Activated T-cell treated with anti-CD3 and anti-CD28 coated beads for 48 hours (primary cell): Measurements from ENCODE around the gene RSRP1.
"Not testable (repeated sequence)": the region's sequence is repeated elsewhere in the genome, so short reads cannot be mapped to it uniquely, and the experiment has no call there.

ENCODE experiments used
- DNase-seq: peaks from one replicate; pipeline ENCODE4 v3.0.0-alpha.2; 2020; ENCODE audit warnings: low read depth

RSRP1 gene, protein sequence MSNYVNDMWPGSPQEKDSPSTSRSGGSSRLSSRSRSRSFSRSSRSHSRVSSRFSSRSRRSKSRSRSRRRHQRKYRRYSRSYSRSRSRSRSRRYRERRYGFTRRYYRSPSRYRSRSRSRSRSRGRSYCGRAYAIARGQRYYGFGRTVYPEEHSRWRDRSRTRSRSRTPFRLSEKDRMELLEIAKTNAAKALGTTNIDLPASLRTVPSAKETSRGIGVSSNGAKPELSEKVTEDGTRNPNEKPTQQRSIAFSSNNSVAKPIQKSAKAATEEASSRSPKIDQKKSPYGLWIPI

DNA sequence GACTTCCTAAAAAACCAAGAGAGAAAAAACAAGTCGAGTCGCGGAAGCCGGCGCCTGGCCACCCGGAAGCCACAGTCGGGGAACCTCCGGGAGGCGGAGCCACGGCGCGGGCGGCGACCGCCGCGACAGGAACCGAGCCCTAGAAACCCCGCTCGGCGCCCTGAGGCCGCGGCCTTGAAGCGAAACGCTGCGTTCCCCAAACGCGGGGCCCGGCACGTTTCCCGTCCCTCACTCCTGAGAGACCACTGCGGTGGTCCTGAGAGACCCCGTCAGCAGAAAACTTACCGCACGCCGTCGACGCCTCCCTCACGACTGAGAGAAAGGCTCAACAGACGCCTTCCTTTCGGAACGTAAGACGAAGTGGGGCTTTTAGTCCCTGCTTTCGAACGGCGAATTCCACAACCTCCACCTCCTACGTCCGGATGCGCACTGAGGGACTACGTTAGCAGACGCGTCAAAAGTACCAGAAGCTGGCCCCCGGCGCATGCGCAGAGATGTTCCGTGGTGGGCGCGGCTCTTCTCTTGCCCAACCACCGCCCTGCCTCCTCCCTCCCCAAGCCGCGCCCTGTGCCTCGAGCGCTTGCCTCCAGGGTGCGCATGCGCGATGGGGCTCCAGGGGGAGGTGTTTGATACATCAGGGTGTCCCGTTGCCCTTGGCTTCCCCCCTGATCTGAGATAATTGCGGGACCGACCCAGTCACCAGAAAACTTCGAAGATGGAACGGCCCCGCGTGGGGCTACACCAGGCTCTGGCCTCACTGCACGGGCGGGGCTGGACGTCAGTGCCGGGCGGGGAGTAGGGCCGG is at the start of gene RSRP1:
RSRP1 (minus strand) TSS at position 431 of the 805 bp plus-strand sequence. CDS start 491 bp downstream, outside the sequence.
- DNase-seq: peak; percentile 99

DNA sequence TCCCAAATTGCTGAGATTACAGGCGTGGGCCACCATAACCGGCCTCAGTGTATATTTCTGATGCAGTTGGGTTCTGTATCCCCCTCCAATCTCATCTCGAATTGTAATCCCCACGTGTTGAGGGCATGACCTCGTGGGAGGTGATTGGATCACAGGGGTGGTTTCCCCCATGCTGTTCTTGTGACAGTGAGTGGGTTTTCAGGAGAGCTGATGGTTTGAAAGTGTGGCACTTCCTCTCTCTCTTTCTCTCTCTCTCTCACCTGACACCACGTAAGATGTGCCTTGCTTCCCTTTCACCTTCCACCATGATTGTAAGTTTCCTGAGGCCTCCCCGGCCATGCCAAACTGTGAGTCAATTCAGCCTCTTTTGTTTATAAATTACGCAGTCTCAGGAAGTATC is 49.2 kb upstream of the RSRP1 start:
- not testable (repeated sequence) for DNase-seq

DNA sequence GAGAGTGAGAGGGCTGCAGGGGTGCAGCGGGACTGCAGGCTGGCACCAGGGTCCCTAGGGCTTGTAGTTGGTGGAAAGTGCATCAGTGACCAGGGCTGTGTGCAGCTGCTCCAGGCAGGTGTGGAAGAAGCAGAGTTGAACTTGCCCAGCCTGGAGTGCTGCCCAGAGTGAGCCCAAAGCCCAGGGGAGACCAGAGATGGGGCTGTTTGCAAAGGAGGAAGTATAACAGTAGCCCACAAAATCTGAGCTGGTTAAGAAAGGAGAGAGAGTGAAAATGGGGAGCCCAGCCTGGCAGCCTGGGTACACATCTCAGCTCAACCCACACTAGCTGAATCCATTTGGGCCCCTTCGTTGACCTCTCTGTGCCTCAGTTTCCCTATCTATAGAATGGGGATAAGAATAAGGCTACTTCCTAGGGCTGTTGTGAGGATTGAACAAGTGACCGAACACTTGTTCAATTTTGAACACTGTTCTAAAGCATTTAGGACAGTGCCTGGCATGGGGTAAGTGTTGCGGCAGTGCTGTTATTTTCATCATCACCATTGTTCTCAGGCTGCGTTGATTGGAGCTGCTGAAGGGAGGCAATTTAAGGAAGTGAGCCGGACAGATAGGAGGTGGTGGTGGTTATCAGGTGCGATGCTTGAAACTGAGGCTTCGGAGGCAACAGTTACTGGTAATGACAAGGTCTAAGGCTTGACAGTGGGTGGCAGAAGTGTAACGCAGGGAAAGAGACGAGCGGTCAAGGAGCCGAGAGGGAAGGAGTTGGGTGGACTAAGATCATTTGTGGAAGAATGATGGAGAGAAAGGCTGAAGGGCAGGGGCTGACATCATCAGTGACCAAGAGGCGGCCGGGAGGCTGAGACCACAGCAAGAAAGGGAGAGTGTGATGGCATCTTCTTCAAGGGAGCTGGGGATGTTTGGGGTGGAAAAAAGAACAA is 47.9 kb upstream of the RSRP1 start:
- DNase-seq: not testable (repeated sequence)

DNA sequence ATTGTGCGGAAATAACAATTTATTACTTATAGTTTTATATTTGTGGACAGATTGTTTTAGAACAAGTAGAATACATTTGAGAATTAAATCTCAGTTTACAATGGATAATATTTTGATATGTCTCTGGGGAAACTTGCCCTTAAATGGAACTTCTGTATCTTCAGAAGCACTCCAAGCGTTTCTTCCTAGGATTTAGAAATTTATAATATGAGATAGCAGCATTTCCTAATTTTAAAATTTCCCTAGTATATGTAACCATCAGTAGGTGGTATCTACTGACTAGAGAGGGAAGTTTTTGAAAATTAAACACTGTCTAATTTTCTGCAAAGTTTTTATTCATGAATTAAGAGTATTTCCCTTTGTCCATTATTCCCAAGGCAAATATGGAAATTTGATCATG is 46.2 kb upstream of the RSRP1 start:
- not testable (repeated sequence) for DNase-seq

DNA sequence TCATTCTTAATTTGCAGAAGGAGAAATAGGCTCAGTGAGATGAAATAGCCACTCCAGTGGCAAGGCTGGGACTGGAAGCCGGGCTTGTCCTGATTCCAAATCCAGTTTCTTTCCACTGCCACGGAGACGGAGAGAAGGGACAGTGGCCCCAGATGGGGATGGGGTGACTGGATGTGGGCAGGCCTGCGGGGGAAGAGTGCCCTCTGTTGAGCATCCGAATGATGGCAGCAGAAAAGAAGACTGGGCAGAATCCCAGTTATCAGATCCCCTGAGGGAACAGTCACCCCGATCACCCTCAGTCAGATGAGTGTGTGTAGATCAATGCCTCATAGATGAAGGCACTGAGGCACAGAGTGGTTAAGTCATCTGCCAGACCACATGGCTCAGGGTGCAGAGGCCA is 42.8 kb upstream of the RSRP1 start:
- DNase-seq: not testable (repeated sequence)

DNA sequence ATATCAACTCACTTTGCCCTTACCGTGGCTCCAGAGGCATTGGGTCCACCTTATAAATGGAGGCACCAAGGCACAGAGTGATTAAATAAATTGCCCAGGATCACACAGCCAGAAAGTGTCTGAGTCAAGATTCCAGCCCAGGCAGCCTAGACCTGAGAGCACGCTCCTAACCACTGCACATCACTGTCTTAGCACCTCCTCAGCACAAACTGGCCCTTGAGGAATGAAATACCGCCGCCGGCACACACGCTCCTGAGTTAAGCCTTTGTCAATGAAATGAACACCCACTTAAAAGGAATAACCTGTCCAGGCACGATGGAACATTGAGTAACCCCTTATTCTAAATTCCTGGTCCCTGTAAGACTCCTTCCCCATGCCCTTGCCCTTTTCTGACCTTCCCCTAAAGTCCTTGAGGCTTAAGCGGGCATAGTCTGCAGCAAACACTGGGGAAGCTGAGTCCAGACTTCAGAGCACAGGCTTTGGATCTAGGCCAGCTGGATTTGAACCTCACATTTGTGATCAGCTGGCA is 41.4 kb upstream of the RSRP1 start:
- DNase-seq: not testable (repeated sequence)

DNA sequence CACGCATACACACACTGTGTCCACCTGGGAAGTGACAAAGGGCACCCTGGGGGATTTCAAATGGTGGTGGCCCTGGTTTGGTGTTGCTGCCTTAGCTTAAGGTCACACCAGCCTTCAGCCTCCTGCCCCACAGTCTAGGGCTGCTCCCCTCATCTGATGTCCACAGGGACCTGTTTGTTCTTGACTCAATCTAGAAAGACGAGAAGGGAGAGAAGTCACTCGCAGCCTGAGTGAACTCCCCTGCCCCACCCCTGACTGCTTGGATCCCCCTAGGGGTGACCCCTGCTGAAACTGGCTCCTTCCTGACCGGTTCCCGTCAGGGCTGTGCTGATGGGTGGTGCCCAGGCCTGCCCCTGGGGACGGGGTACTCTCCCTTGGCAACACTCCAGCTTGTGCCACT is 39.9 kb upstream of the RSRP1 start:
- not testable (repeated sequence) for DNase-seq

DNA sequence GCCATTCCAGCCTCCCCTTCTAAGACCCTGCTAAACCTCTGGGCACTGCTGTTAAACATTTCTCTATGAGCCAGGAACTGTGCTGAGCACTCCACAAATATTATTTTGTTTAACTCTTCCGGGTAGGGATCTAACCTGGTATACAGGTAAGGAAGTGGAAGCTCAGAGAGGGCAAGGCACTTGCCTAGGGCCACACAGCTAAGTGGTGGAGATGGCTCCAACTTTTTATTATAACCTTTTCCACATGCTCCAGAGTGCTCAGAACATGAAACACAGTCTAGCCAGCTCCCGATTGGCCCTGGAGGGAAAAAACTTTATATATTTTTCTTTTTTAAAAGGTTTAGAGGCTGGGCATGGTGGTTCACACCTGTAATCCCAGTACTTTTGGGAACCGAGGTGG is 38.6 kb upstream of the RSRP1 start:
- not testable (repeated sequence) for DNase-seq

DNA sequence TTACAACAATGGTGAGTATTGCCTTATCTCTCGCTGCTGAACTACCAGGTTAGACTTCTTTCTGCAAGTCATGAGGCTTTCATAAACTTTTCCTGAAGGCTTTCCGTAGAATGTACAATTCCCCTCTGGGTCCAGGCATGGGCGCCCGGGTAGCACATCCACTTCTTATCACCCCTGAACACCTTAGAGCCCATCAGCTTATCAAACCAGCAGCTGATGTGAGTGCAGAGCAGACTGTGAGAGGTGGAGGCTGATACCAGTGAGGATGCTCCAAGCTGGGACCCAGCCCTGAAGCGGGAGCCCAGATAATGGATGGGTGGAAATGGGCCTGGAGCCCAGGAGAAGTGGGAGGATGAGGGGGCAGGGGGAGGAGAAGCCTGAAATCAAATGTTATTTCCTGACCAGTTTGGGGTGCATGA is 32.4 kb upstream of the RSRP1 start:
- not testable (repeated sequence) for DNase-seq

DNA sequence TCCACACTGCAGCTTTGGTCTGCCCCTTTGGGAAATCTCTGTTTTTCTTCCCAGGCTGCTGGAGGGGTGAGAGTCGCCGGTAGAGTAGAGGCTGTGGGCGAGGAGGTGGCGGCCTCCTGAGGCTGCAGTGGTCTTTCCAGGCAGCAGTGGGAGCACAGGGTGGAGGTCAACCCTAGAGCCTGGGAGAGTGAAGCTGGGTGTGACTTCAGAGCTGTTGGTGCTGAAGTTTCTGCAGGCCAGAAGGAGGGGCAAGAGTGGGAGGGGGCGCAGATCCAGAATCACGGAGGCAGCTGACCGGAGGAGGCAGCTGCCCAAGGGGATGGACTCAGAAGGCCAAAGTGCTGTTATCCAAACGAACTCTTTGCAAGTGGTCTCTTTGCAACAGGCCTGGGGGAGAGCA is 31.5 kb upstream of the RSRP1 start:
- not testable (repeated sequence) for DNase-seq

DNA sequence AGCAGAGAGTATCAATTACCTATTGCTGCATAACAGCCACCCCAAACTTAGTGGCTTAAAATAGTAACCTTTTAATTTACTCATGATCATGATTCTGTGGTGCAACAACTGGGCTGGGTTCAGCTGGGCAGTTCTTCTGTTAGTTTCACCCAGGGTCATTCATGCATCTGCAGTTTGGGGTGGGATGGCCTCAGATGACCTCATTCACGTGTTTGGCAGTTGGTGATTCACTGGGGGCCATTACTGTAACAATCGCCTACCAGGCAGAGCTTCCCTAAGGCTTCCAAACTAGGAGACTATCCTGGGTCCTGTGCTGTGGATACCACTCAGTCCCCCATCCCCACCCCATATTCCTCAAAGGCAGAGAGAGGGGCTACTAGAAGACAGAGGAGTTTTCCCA is 31.1 kb upstream of the RSRP1 start:
- not testable (repeated sequence) for DNase-seq

DNA sequence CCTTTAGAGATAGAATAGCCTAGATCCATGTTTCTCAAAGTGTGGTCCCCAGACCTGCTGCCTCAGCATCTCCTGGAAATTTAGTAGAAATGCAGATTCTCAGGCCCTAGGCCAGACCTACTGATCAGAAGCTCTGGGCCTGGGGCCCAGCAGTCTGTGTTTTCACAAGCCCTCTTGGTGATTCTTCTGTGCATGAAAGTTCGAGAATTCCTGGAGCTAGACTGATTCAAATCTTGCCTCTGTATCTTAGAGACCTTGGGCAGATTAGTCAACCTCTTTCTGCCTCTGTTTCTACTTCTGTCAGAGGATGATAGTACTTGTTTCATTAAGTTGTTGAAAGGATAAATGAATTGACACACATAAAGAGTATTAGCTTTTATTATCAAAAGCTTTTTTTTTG is 30.0 kb upstream of the RSRP1 start:
- DNase-seq: not testable (repeated sequence)

DNA sequence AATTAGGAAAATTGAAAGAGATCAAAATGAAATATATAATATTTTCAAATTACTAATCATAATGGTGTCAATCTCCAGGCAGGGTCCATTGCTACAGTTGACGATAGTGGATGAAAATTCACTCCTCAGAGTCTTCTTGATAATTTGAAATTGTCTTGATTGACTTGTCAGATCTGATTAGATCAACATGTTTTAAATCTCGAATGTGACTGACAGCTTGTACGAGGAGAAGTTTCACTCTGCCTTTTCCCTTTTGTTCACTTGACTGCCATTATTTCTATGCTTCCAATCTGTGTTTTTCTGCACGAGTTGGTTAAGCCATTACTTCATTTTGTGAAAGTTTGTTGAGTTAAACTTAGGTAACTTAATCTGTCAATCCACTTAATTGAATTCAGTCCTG is 28.4 kb upstream of the RSRP1 start:
- DNase-seq: not testable (repeated sequence)

DNA sequence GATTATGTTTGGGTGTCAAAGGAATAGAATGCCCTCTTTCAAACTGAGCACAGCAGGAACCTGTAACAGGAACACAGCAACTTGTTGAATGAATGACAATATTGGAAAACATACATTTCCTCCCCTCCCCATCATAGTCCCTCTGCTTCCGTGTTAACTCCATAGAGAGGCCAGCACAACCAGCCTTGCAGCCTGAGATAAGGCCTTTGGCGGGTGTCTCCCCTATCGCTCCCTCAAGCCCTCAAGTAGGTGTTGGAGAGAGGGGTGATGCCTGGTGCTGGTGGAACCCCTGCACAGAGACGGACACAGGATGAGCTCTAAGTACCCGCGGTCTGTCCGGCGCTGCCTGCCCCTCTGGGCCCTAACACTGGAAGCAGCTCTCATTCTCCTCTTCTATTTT is 25.0 kb upstream of the RSRP1 start, which contains the start of gene RHD:
RHD (plus strand) TSS at position 272 of the 400 bp plus-strand sequence; CDS start at position 311, 39 bp downstream.
- DNase-seq: not testable (repeated sequence)

DNA sequence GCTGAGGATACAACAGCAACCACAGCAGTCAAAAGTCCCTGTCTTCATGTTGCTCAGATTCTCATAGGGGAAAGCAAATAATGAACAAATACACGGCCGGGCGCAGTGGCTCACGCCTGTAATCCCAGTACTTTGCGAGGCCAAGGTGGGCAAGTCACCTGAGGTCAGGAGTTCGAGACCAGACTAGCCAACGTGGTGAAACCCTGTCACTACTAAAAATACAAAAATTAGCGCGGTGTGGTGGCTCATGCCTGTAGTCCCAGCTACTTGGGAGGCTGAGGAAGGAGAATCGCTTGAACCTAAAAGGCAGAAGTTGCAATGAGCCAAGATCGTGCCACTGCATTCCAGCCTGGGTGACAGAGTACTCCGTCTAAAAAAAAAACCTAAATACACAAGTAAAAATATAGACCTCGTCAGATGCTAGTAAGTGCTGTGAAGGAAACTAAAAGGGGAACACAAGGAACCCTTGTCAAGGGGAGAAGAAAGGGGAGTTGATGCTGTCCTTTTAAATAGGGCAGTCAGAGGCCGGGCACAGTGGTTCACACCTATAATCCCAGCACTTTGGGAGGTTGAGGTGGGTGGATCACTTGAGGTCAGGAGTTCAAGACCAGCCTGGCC is 21.0 kb upstream of the RSRP1 start:
- DNase-seq: peak; percentile 5

DNA sequence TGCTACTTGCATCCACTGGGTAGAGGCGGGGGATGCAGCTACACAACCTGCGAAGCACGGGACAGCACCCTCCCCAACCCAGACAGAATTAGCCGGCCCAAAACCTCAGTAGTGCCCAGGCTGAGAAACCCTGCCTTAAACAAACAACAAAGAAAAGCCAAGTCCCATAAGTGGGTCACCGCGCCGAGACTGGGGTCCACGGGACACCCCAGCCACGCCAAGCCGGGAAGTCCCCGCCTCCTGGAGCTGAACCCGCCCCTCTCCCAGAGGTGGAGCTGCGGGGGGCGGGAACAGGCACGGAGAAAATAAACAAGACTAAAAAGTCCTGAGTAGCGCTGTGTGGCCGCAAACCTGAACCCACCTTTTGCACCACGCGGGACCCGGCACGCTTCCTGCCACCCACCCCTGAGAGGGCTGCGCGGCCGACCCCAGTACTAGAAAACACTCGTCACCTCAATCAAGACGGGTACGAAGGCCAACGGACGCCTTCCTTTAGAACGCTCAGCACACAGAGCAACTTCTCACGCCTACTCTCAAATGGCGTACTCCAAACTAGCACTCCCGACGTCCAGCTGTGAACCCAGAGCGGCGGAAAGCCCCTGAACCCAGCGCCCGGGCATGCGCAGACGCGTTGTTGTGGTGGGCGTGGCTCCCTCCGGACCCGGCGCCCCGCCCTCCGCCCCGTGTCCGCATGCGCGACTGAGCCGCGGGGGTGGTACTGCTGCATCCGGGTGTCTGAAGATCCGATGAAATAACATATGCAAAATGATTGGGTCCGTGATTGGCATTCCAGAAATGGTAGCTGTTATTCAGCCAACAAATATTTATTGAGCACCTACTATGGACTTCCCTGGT is 20.3 kb upstream of the RSRP1 start:
- peak; percentile 89 for DNase-seq

DNA sequence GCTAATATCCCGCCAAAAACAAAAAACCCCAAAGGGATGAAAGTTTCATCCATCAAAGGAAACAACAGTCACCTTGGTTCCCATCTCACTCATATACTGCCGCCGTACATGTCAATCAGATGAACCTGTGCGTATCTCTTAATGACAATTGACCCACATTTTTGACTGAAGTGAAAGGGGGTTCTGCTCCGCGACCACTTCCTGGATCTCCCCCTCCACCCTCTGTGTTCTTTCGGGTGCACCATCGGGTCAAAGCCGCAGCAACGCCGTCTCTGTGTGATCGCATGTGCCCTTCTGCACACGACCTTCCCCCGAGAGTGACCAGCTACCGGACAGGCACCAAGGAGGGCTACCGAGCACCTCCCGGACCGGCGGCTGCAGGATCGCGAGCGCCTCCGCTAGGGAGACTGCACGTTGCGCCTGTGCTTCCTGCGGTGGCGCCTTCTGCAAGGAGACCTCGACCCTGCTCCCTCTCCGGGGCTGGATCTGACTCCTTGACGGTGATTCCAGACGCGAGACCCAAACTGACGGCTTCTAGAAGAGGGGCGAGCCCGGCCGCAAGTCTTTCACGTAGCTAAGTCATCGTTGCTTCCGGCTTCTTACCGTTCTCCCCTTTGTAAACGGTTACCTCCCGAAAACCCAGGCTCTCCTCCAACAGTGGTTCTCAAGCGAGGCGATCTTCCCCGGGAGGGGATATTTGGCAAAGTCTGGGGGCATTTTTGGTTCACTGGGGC is 19.5 kb upstream of the RSRP1 start:
- DNase-seq: peak; percentile 17

DNA sequence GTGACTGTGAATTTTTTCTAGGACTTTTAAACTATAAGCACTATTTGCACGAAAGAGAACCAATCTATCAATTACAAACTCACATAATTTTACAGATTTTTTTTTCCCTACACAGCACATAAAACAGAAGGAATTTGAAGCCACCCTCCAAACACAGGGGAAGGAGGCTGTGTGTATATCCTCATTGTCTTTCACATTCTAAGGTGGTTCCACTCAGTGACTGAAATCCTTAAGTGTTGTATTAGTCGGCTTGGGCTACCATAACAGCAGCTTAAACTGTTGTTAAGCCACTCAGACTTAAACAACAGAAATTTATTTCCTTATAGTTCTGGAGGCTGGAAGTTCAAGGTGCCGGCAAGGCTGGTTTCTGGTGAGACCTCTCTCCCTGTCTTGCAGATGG is 13.1 kb upstream of the RSRP1 start:
- DNase-seq: not testable (repeated sequence)

DNA sequence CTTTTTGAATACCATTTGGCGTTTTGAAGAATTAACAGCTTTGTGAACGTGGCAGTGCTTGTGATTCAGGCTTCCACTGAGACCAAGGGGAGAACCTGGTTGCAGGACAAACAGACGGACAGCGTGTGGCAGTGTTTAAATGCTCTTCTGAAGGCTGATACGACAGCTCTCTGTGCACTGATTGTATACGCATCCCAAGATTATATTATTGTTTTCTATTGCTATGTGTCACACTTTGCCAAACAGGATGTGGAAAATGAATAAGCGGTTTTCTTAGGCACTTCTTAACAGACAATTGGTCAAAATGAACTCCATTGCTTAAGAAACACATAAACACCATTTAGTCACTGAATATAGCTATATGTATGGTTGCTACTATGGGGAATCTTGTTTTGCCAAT is 12.6 kb upstream of the RSRP1 start:
- DNase-seq: not testable (repeated sequence)

DNA sequence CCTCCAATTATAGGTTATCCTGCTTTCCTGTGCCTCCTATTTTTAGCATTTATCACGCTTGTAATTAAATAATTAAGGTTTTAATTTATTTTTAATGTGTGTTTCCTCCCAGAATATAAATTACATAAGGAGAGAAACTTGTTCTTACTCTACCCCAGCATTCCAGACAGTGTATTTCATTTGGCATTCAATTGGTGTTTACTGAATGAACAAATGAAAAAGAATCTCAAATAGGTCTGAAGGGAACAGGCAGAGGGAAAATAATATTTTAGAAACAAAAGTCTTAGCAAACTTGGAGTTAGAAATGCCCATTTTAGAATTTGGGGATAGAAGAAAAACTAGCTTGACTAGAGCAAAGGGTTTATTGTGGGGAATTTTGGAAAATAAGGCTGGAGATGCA is 9.9 kb upstream of the RSRP1 start:
- no peak for DNase-seq
